Parathyroid adenoma (tissue), 2 donors: ENCODE measurements around the gene HIRIP3.

Experiments used
- H2AFZ ChIP-seq: fragments of 300-600 bp; sonication (generic); one replicate; pipeline ENCODE4 v1.7.0; 2017; ENCODE audit warnings: antibody characterized with exemption, mild to moderate bottlenecking
- H3K27ac ChIP-seq: fragments of 300-600 bp; sonication (generic); one replicate; pipeline ENCODE4 v1.7.0; 2017
- H3K27me3 ChIP-seq: fragments of 300-600 bp; sonication (generic); one replicate; pipeline ENCODE4 v1.7.0; 2017; ENCODE audit warnings: low read length; ENCODE audit not compliant: control insufficient read depth, insufficient read depth
- H3K36me3 ChIP-seq: fragments of 300-600 bp; sonication (generic); one replicate; pipeline ENCODE4 v1.7.0; 2017; ENCODE audit warnings: low read length; ENCODE audit not compliant: control insufficient read depth, insufficient read depth
- H3K4me1 ChIP-seq: fragments of 300-600 bp; sonication (generic); one replicate; pipeline ENCODE4 v1.7.0; 2017; ENCODE audit warnings: control low read depth
- H3K4me2 ChIP-seq: fragments of 300-600 bp; sonication (generic); one replicate; pipeline ENCODE4 v1.7.0; 2017; ENCODE audit warnings: low read length
- H3K4me3 ChIP-seq: fragments of 300-600 bp; sonication (generic); one replicate; pipeline ENCODE4 v1.7.0; 2017; ENCODE audit warnings: low read depth, low read length
- H3K79me2 ChIP-seq: fragments of 300-600 bp; sonication (generic); one replicate; pipeline ENCODE4 v1.7.0; 2017; ENCODE audit warnings: control low read depth
- H3K9ac ChIP-seq: fragments of 300-600 bp; sonication (generic); one replicate; pipeline ENCODE4 v1.7.0; 2017; ENCODE audit warnings: mild to moderate bottlenecking
- H3K9me3 ChIP-seq: fragments of 300-600 bp; sonication (generic); one replicate; pipeline ENCODE4 v1.7.0; 2017; ENCODE audit warnings: low read length; ENCODE audit not compliant: control insufficient read depth
- CTCF ChIP-seq: fragments of 300-600 bp; sonication (generic); IDR thresholded peaks from one replicate; pipeline ENCODE4 v1.7.0; 2017; ENCODE audit warnings: antibody characterized with exemption, mild to moderate bottlenecking
- donor health status: primary hyperparathyroidism.

HIRIP3 gene

GRCh38 chr16:30006659-30007377, 11.4 kb upstream of the HIRIP3 start:
- TF ChIP-seq CTCF, result no peak
- H3K36me3 ChIP-seq, result no peaks in the 10 kb centered on the region

GRCh38 chr16:30006095-30006473, 10.7 kb upstream of the HIRIP3 start:
- Histone ChIP-seq H2AFZ (no peak overlapping the region), H3K4me3 (no peak overlapping the region), H3K36me3 (no peaks in the 10 kb centered on the region), H3K79me2 (no peaks in the 10 kb centered on the region), H3K4me1 (peaks cover 3% of the 10 kb centered on the region), H3K27me3 (peaks cover 4% of the 10 kb centered on the region), H3K9me3 (no peaks in the 10 kb centered on the region), H3K4me2 (no peak overlapping the region), H3K9ac (no peak overlapping the region), H3K27ac (no peak overlapping the region)
- no peak for TF ChIP-seq CTCF

More at GRCh38 chr16:30006659-30007377, 11.4 kb upstream of the HIRIP3 start:
- Histone ChIP-seq H3K9ac (no peak overlapping the region), H3K9me3 (no peaks in the 10 kb centered on the region), H3K79me2 (no peaks in the 10 kb centered on the region), H2AFZ (no peak overlapping the region), H3K4me3 (no peak overlapping the region), H3K27me3 (peaks cover 4% of the 10 kb centered on the region), H3K27ac (no peak overlapping the region), H3K4me1 (peaks cover 3% of the 10 kb centered on the region), H3K4me2 (no peak overlapping the region)

GRCh38 chr16:30005341-30006094, 10.1 kb upstream of the HIRIP3 start:
- no peak overlapping the region for H3K9ac ChIP-seq
- H3K9me3 ChIP-seq, result no peaks in the 10 kb centered on the region
- H3K27ac ChIP-seq, result no peak overlapping the region
- peak; percentile 83 for TF ChIP-seq CTCF
- H3K36me3 ChIP-seq, result no peaks in the 10 kb centered on the region
- no peak overlapping the region for H3K4me3 ChIP-seq
- H3K27me3 ChIP-seq, result peaks cover 2% of the 10 kb centered on the region
- no peak overlapping the region for H2AFZ ChIP-seq
- H3K4me1 ChIP-seq, result peaks cover under 1% of the 10 kb centered on the region
- H3K79me2 ChIP-seq, result no peaks in the 10 kb centered on the region
- no peak overlapping the region for H3K4me2 ChIP-seq

GRCh38 chr16:30004811-30005242, 9.4 kb upstream of the HIRIP3 start:
- Histone ChIP-seq H3K27ac (no peak overlapping the region), H2AFZ (no peak overlapping the region), H3K4me1 (no peaks in the 10 kb centered on the region), H3K4me2 (no peak overlapping the region), H3K27me3 (no peaks in the 10 kb centered on the region), H3K4me3 (no peak overlapping the region), H3K36me3 (no peaks in the 10 kb centered on the region), H3K9ac (no peak overlapping the region), H3K79me2 (no peaks in the 10 kb centered on the region), H3K9me3 (no peaks in the 10 kb centered on the region)
- TF ChIP-seq CTCF, result no peak
